A549 treated with AZD2906 at 1 μM for 4 hours (cell line): Measurements from ENCODE around the gene PPM1D. TPM values are rescaled to one million over a fixed set of nuclear protein-coding genes. Genes with fewer than 3 reads are reported as not detected.

ENCODE experiments used
- total RNA-seq: library from RNA; stranded (reverse); fragments of 200-300 nt; extraction: Qiagen RNA extraction; gene quantifications from 5 replicates; pipeline ENCODE4 v1.2.3, GENCODE V29; 2022

The PPM1D gene
- total RNA-seq = 16.7 to 21.0 TPM (median 19.2 TPM) in 5 replicates

GRCh38 chr17:60599620-60600489 lies at the start of gene PPM1D:
TSS of gene PPM1D (plus strand) at chr17:60600193. CDS start at chr17:60600415, 222 bp downstream.

DNA sequence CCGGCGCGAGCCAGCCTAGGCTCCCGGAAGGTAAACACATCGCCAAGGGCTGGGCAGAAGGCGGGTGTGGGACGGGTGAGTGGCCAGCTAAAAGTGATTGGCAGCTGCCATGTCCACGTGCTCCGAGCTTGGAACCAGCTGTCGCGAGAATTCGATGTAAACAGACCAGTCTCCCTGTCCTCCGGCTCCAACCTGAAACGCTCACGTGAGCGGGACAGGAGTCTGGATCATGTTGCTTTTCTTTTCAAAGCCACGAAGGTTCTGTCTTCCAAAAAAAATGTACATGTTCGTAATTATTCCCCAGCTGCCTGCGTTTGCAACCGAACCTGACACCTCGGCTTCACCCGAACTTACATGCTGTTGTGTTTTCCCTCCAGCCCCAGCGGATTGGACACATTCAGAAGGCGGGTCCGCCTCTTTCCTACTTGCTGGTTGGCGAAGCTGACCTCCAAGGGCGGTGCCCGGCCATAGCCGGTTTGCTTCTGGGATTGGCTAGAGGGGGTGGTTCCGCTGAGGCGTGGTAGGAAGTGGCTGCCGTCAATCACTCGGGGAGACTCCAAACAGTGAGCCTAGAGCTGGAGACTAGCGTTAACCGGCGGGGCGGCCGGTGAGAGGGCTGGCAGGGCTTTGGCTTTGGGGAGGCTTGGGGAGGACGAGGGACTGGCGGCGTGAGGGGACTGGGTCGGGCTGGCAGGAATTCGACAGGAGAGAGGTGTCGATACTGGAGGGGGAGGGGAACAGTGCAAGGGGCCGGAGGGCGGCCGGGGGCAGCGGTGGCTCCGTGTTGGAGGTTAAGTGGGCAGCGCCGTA lies 77.5 kb downstream of the PPM1D start, which contains the start of gene BCAS3:
Gene BCAS3 (plus strand): TSS at position 544 of the 810 bp plus-strand sequence.

Other genes with a start within 250 kb of the PPM1D start
- gene USP32, start 208.1 kb upstream of the PPM1D start, total RNA-seq = 28.8 to 38.3 TPM (median 31.6 TPM) in 5 replicates
- 0.08 to 0.15 TPM in 2 of 5 replicates, not detected in the others for gene CHCT1, start 177.7 kb upstream of the PPM1D start, total RNA-seq
- 12.4 to 17.9 TPM (median 16.5 TPM) in 5 replicates for gene APPBP2, start 74.0 kb upstream of the PPM1D start, total RNA-seq
- 7.3 to 9.3 TPM (median 8.2 TPM) in 5 replicates for gene BCAS3, start 77.7 kb downstream of the PPM1D start, total RNA-seq